CD14-positive monocyte (primary cell): ENCODE results near the gene OSBPL1A. TPM values are rescaled to one million over a fixed set of nuclear protein-coding genes. Genes with fewer than 3 reads are reported as not detected.

Source experiments
- DNase-seq, 3 donors: peaks; one replicate each; pipeline ENCODE4 v3.0.0-alpha.2; 2011 to 2022
- H2AFZ ChIP-seq: 2 replicates; pipeline ENCODE4 v1.6.0; 2012; ENCODE audit warnings: mild to moderate bottlenecking, low read depth, low read length, inconsistent platforms; ENCODE audit not compliant: insufficient read depth, poor library complexity, severe bottlenecking
- H3K27ac ChIP-seq, 2 donors: 1 replicate in 1 of 2; 2 replicates in 1 of 2; pipeline ENCODE4 v1.5.1; 2012 to 2013; ENCODE audit warnings: low read length in 2 of 2, control low read depth in 1 of 2, inconsistent platforms in 1 of 2, low read depth in 1 of 2, mild to moderate bottlenecking in 1 of 2
- H3K27me3 ChIP-seq, 2 donors: one replicate each; pipeline versions ENCODE4 v1.6.0 to v1.6.1; 2011 to 2013; ENCODE audit warnings: low read length in 2 of 2; ENCODE audit not compliant: control insufficient read depth in 2 of 2, insufficient read depth in 2 of 2
- H3K36me3 ChIP-seq, 2 donors: replicated peaks in 1 of 2; 1 replicate in 1 of 2; 2 replicates in 1 of 2; pipeline versions ENCODE4 v1.5.1 to v1.6.1; 2012 to 2013; ENCODE audit warnings: low read length in 2 of 2, control low read depth in 1 of 2, inconsistent platforms in 1 of 2, mild to moderate bottlenecking in 1 of 2; ENCODE audit not compliant: insufficient read depth in 2 of 2, control insufficient read depth in 1 of 2
- H3K4me1 ChIP-seq, 2 donors: 1 replicate in 1 of 2; 2 replicates in 1 of 2; pipeline versions ENCODE4 v1.5.1 to v1.6.1; 2012 to 2013; ENCODE audit warnings: low read length in 2 of 2, control low read depth in 1 of 2, inconsistent platforms in 1 of 2, mild to moderate bottlenecking in 1 of 2, moderate library complexity in 1 of 2; ENCODE audit not compliant: insufficient read depth in 2 of 2, control insufficient read depth in 1 of 2
- H3K4me2 ChIP-seq: replicated peaks from 2 replicates; pipeline ENCODE3; 2012; ENCODE audit warnings: low read length, moderate library complexity, mild to moderate bottlenecking; ENCODE audit not compliant: poor library complexity, severe bottlenecking; ENCODE audit errors: extremely low read depth
- H3K4me3 ChIP-seq, 3 experiments: fragments of 200-600 bp in 1 of 3; sonication (generic) in 1 of 3; replicated peaks in 1 of 3; 1 replicate in 2 of 3; 2 replicates in 1 of 3; pipeline ENCODE4 v1.5.1; 2011 to 2013; ENCODE audit warnings: low read length in 3 of 3, mild to moderate bottlenecking in 3 of 3, control low read depth in 2 of 3, low read depth in 2 of 3, inconsistent platforms in 1 of 3, moderate library complexity in 1 of 3
- H3K79me2 ChIP-seq: 2 replicates; pipeline ENCODE4 v1.6.0; 2012; ENCODE audit warnings: mild to moderate bottlenecking, control low read depth, inconsistent platforms, low read length, moderate library complexity; ENCODE audit not compliant: insufficient read depth
- H3K9ac ChIP-seq: 2 replicates; pipeline ENCODE4 v1.6.0; 2017; ENCODE audit warnings: low read length, mild to moderate bottlenecking; ENCODE audit not compliant: insufficient read depth, poor library complexity, severe bottlenecking
- H3K9me3 ChIP-seq, 2 donors: replicated peaks in 1 of 2; 1 replicate in 1 of 2; 2 replicates in 1 of 2; pipeline versions ENCODE4 v1.5.1 to v1.6.1; 2012 to 2013; ENCODE audit warnings: low read length in 2 of 2, control low read depth in 1 of 2; ENCODE audit not compliant: control insufficient read depth in 1 of 2, insufficient read depth in 1 of 2
- H4K20me1 ChIP-seq: 2 replicates; pipeline ENCODE4 v1.6.0; 2012; ENCODE audit warnings: mild to moderate bottlenecking, low read length, control low read depth, moderate library complexity; ENCODE audit not compliant: insufficient read depth
- H3K27ac Mint-ChIP-seq, 7 donors: one replicate each; pipeline ENCODE4 v1.8.0; 2020; ENCODE audit warnings: mild to moderate bottlenecking in 7 of 7, mixed read lengths in 7 of 7, moderate library complexity in 6 of 7, inconsistent platforms in 2 of 7
- H3K27me3 Mint-ChIP-seq, 3 donors: one replicate each; pipeline ENCODE4 v1.8.0; 2021 to 2022; ENCODE audit warnings: low read depth in 3 of 3, mild to moderate bottlenecking in 3 of 3, mixed read lengths in 3 of 3, moderate library complexity in 3 of 3, inconsistent platforms in 1 of 3
- H3K36me3 Mint-ChIP-seq, 2 donors: one replicate each; pipeline ENCODE4 v1.8.0; 2020; ENCODE audit warnings: mixed read lengths in 2 of 2, inconsistent platforms in 1 of 2, mild to moderate bottlenecking in 1 of 2
- H3K4me1 Mint-ChIP-seq: one replicate; pipeline ENCODE4 v1.8.0; 2020; ENCODE audit warnings: mild to moderate bottlenecking, mixed read lengths
- H3K4me3 Mint-ChIP-seq, 2 donors: one replicate each; pipeline ENCODE4 v1.8.0; 2020; ENCODE audit warnings: mild to moderate bottlenecking in 2 of 2, mixed read lengths in 2 of 2, moderate library complexity in 1 of 2
- H3K9me3 Mint-ChIP-seq, 7 donors: one replicate each; pipeline ENCODE4 v1.8.0; 2020 to 2022; ENCODE audit warnings: mixed read lengths in 7 of 7, mild to moderate bottlenecking in 6 of 7, moderate library complexity in 6 of 7, inconsistent platforms in 2 of 7
- WGBS: methylation state at CpG from one replicate; pipeline ENCODE4 v1.1.5; 2013; ENCODE audit warnings: missing lambda C conversion rate; ENCODE audit not compliant: insufficient coverage; 5-methylcytosine and 5-hydroxymethylcytosine counted together
- intact Hi-C, 2 donors: fragments of 100-400 bp; cut with micrococcal nuclease; formaldehyde crosslinking; loops; one replicate each; pipeline versions ENCODE4 v1.15.0 to v1.15.1; 2023
- polyA plus RNA-seq, 3 donors: library from polyadenylated mRNA; depleted of rRNA in 1 of 3; unstranded in 2 of 3; stranded (reverse) in 1 of 3; fragments of 300-500 nt in 2 of 3; fragments of >200 nt in 1 of 3; fragmentation: Illumina TruSeq in 2 of 3; gene quantifications; 1 replicate in 2 of 3; 2 replicates in 1 of 3; pipeline ENCODE4 v1.2.3, GENCODE V29; 2012 to 2021
- TF ChIP-seq, protein P1 (sequence below): fragments of 200-600 bp; IDR thresholded peaks from one replicate; pipeline ENCODE4 v1.8.0; 2022; ENCODE audit warnings: antibody characterized with exemption, mild to moderate bottlenecking

OSBPL1A gene
- polyA plus RNA-seq, 3 donors = 6.3 to 9.1 (median 7.1) TPM

DNA sequence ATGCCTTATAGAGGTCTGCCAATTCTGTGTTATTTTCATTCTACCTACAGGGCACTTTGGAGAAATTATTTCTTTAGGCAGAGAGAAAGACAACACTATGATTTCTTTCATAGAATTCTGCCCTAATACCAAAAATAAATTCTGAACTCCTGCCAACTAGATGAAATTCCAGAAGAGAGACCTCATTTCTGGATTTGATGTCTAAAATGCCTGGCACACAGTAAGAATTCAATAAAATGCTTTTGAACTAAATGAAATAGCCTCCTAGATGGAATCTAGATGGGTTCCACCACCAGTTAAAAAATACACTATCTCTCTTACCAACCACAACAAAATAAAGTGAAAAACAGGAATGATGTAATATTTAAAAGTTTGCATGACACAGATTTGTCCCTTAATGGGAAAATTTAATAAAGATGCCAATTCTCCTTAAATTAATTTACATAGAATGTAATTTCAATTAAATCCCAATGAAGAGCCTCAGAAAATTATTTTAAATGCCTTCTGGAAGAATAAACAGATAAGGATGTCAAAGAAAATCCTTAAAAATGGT lies 75.0 kb downstream of the OSBPL1A start:
- Mint-ChIP-seq H3K4me3 (no peak overlapping the region), H3K27me3 (no peaks in the 10 kb centered on the region), H3K36me3 (peaks cover 26 to 38% of the 10 kb centered on the region in 2 donors), H3K4me1 (no peaks in the 10 kb centered on the region), H3K27ac (no peak overlapping the region), H3K9me3 (no peaks in the 10 kb centered on the region)
- no peaks in the 10 kb centered on the region for H3K9me3 ChIP-seq
- TF ChIP-seq, protein P1, sequence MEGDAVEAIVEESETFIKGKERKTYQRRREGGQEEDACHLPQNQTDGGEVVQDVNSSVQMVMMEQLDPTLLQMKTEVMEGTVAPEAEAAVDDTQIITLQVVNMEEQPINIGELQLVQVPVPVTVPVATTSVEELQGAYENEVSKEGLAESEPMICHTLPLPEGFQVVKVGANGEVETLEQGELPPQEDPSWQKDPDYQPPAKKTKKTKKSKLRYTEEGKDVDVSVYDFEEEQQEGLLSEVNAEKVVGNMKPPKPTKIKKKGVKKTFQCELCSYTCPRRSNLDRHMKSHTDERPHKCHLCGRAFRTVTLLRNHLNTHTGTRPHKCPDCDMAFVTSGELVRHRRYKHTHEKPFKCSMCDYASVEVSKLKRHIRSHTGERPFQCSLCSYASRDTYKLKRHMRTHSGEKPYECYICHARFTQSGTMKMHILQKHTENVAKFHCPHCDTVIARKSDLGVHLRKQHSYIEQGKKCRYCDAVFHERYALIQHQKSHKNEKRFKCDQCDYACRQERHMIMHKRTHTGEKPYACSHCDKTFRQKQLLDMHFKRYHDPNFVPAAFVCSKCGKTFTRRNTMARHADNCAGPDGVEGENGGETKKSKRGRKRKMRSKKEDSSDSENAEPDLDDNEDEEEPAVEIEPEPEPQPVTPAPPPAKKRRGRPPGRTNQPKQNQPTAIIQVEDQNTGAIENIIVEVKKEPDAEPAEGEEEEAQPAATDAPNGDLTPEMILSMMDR = no peak
- no peaks in the 10 kb centered on the region for H3K27me3 ChIP-seq
- H4K20me1 ChIP-seq = no peaks in the 10 kb centered on the region
- intact Hi-C loops = no loop called here
- no peaks in the 10 kb centered on the region for H3K4me1 ChIP-seq
- no peaks in the 10 kb centered on the region for H3K79me2 ChIP-seq
- no peak for DNase-seq
- no peak overlapping the region for H3K4me2 ChIP-seq
- H3K36me3 ChIP-seq = peaks cover 0 to 22% of the 10 kb centered on the region in 2 donors
- no peak overlapping the region for H2AFZ ChIP-seq
- H3K4me3 ChIP-seq = no peak overlapping the region
- no peak overlapping the region for H3K27ac ChIP-seq
- H3K9ac ChIP-seq = no peak overlapping the region

DNA sequence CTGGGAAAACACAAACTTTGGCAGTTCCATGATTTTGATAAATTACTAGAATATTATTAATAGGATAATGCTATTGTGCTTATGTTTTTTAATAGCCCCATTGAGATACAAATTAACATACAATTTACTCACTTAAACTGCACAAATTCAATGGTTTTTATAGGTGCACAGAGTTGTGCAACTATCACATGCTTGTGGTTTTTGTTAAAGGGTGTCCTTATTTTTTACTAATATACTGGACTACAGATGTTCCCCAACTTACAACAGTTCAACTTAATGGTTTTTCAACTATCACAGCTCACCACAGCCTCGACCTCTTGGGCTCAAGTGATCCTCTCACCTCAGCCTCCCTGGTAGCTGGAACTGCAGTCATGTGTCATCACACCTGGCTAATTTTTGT lies 76.6 kb downstream of the OSBPL1A start:
- Histone ChIP-seq H3K4me1 (no peaks in the 10 kb centered on the region), H3K79me2 (no peaks in the 10 kb centered on the region), H4K20me1 (no peaks in the 10 kb centered on the region), H3K9me3 (no peaks in the 10 kb centered on the region), H2AFZ (no peak overlapping the region), H3K4me2 (no peak overlapping the region), H3K27me3 (no peaks in the 10 kb centered on the region), H3K36me3 (peaks cover 2 to 31% of the 10 kb centered on the region in 2 donors), H3K27ac (no peak overlapping the region), H3K4me3 (no peak overlapping the region), H3K9ac (no peak overlapping the region)
- Mint-ChIP-seq H3K27me3 (no peaks in the 10 kb centered on the region), H3K9me3 (no peaks in the 10 kb centered on the region), H3K36me3 (peaks cover 30 to 40% of the 10 kb centered on the region in 2 donors), H3K27ac (no peak overlapping the region), H3K4me3 (no peak overlapping the region), H3K4me1 (peaks cover 3% of the 10 kb centered on the region)
- 100% methylated on average over 1 of the region's 1 CpG for WGBS
- TF ChIP-seq, protein P1 = no peak
- DNase-seq = no peak
- intact Hi-C loops = no loop called here
